K562 (cell line): ENCODE data around the gene DNMT1. TPM values are rescaled to one million over a fixed set of nuclear protein-coding genes. Genes with fewer than 3 reads are reported as not detected.

Experiments
- ATAC-seq: fragments of 200-7000 bp; cut with Tn5 transposase; 3 replicates; pipeline ENCODE4 v1.9.1; 2020; ENCODE audit warnings: moderate library complexity
- BruUV-seq: library from RNA; stranded (reverse); fragments of 400-500 nt; replicated peaks from 2 replicates; lab custom pipeline; 2021; lab: Mats Ljungman, UMichigan
- CTCF ChIA-PET: fragments of 300-600 bp; formaldehyde crosslinking; extraction: SDS; loops from one replicate; lab custom pipeline; 2021; ENCODE audit warnings: low intra/inter-chr PET ratio; lab: Yijun Ruan, JAX
- POLR2A ChIA-PET: fragments of 300-600, 350-650 bp; sonication (Branson Sonifier 250); formaldehyde crosslinking; extraction: SDS; loops from one replicate; lab custom pipeline; 2021; ENCODE audit warnings: antibody characterized with exemption, inconsistent platforms; lab: Yijun Ruan, JAX
- DNase-seq, 4 experiments: peaks; one replicate each; pipeline versions ENCODE4 v3.0.0 to v3.0.0-alpha.2; 2011 to 2018; ENCODE audit warnings: low spot score in 3 of 4, mixed read lengths in 3 of 4; ENCODE audit errors: extremely low read depth in 1 of 4
- FAIRE-seq: peaks from 2 replicates; lab custom pipeline; 2011; peaks lifted over from hg19 to GRCh38; lab: Jason Lieb, UNC
- H2AFZ ChIP-seq: 2 replicates; pipeline ENCODE4 v1.6.0; 2011; ENCODE audit warnings: low read depth, low read length, control low read depth, inconsistent platforms
- H3K27ac ChIP-seq: fragments of 200-600 bp; 3 replicates; pipeline ENCODE4 v1.8.0; 2011; ENCODE audit warnings: low read depth, mild to moderate bottlenecking, control low read depth, inconsistent platforms, low read length, moderate library complexity, mixed read lengths; ENCODE audit errors: extremely low read depth
- H3K27me3 ChIP-seq, 2 experiments: fragments of 300-600 bp in 1 of 2; 2 replicates in 1 of 2; 3 replicates in 1 of 2; pipeline versions ENCODE4 v1.6.0 to v1.8.0; 2011; ENCODE audit warnings: inconsistent platforms in 2 of 2, low read length in 2 of 2, mild to moderate bottlenecking in 1 of 2, mixed read lengths in 1 of 2, moderate library complexity in 1 of 2; ENCODE audit not compliant: control insufficient read depth in 2 of 2, insufficient read depth in 2 of 2
- H3K36me3 ChIP-seq: fragments of 300-600 bp; 3 replicates; pipeline ENCODE4 v1.8.0; 2011; ENCODE audit warnings: mild to moderate bottlenecking, low read length, inconsistent platforms; ENCODE audit not compliant: control insufficient read depth, insufficient read depth
- H3K4me1 ChIP-seq, 2 experiments: fragments of 200-600 bp in 1 of 2; replicated peaks in 1 of 2; 2 replicates in 1 of 2; 3 replicates in 1 of 2; pipeline versions ENCODE4 v1.5.1 to v1.8.0; 2011; ENCODE audit warnings: inconsistent platforms in 2 of 2, low read length in 2 of 2, mild to moderate bottlenecking in 1 of 2, mixed read lengths in 1 of 2, moderate library complexity in 1 of 2; ENCODE audit not compliant: control insufficient read depth in 2 of 2, insufficient read depth in 2 of 2
- H3K4me2 ChIP-seq: 2 replicates; pipeline ENCODE4 v1.6.1; 2011; ENCODE audit warnings: low read length, control low read depth, inconsistent platforms, mixed read lengths; ENCODE audit not compliant: insufficient read depth
- H3K4me3 ChIP-seq: fragments of 200-600 bp; sonication (generic), shearing (Covaris generic); 2 replicates; pipeline ENCODE4 v1.5.1; 2016; ENCODE audit warnings: control low read depth, inconsistent platforms
- H3K79me2 ChIP-seq: fragments of 200-600 bp; 3 replicates; pipeline ENCODE4 v1.8.0; 2011; ENCODE audit warnings: low read length, inconsistent platforms; ENCODE audit not compliant: control insufficient read depth, insufficient read depth
- H3K9ac ChIP-seq, 2 experiments: 2 replicates each; pipeline versions ENCODE4 v1.6.0 to v1.6.1; 2011; ENCODE audit warnings: low read depth in 2 of 2, low read length in 2 of 2, control low read depth in 1 of 2, inconsistent platforms in 1 of 2, mild to moderate bottlenecking in 1 of 2, mixed read lengths in 1 of 2; ENCODE audit not compliant: insufficient read depth in 1 of 2
- H3K9me1 ChIP-seq: one replicate; pipeline ENCODE4 v1.6.0; 2011; ENCODE audit warnings: inconsistent platforms, mild to moderate bottlenecking, low read length, moderate library complexity; ENCODE audit not compliant: control insufficient read depth, insufficient read depth
- H3K9me3 ChIP-seq: replicated peaks from 2 replicates; pipeline ENCODE4 v1.5.1; 2011; ENCODE audit warnings: low read depth, low read length, inconsistent platforms; ENCODE audit not compliant: control insufficient read depth, insufficient read depth
- H4K20me1 ChIP-seq: replicated peaks from 2 replicates; pipeline ENCODE4 v1.6.1; 2011; ENCODE audit warnings: low read length, inconsistent platforms, mixed read lengths; ENCODE audit not compliant: control insufficient read depth, insufficient read depth
- NR2C2 ChIP-seq, 2 experiments: fragments of 200-800 bp in 1 of 2; sonication (Bioruptor generic) in 1 of 2; sonication (generic) in 1 of 2; formaldehyde crosslinking in 1 of 2; IDR thresholded peaks; 2 replicates each; pipeline versions ENCODE4 v1.6.1 to v1.8.0; 2016 to 2022; ENCODE audit warnings: mild to moderate bottlenecking in 1 of 2, missing compliant biosample characterization in 1 of 2, missing genetic modification characterization in 1 of 2, missing genetic modification reagents in 1 of 2
- SIN3A ChIP-seq, 2 experiments: fragments of 150-350 bp in 1 of 2; IDR thresholded peaks; 2 replicates each; pipeline ENCODE4 v1.6.1; 2011 to 2016; ENCODE audit warnings: borderline replicate concordance in 2 of 2, low read depth in 2 of 2, low read length in 2 of 2, mild to moderate bottlenecking in 2 of 2, moderate library complexity in 2 of 2; ENCODE audit not compliant: control insufficient read depth in 1 of 2
- SP2 ChIP-seq: IDR thresholded peaks from 2 replicates; pipeline ENCODE4 v1.6.1; 2011; ENCODE audit warnings: mild to moderate bottlenecking, low read depth, low read length, moderate library complexity; ENCODE audit not compliant: poor library complexity, severe bottlenecking; ENCODE audit errors: extremely low read depth
- TGIF2 ChIP-seq: sonication (generic); formaldehyde crosslinking; IDR thresholded peaks from 2 replicates; pipeline ENCODE4 v1.8.1; 2022; ENCODE audit warnings: mild to moderate bottlenecking, missing genetic modification reagents, moderate library complexity
- YY1 ChIP-seq, 3 experiments: IDR thresholded peaks; 2 replicates each; pipeline ENCODE4 v1.6.1; 2011; ENCODE audit warnings: low read length in 2 of 3, mild to moderate bottlenecking in 2 of 3, moderate library complexity in 2 of 3, borderline replicate concordance in 1 of 3, control low read depth in 1 of 3, low read depth in 1 of 3; ENCODE audit not compliant: insufficient read depth in 3 of 3, insufficient replicate concordance in 2 of 3, control insufficient read depth in 1 of 3, insufficient read length in 1 of 3; ENCODE audit errors: extremely low read depth in 1 of 3
- ZFP36 ChIP-seq: fragments of 150-350 bp; IDR thresholded peaks from 2 replicates; pipeline ENCODE4 v1.6.1; 2018; ENCODE audit warnings: low read length, low read depth; ENCODE audit not compliant: partially characterized antibody
- ZNF561 ChIP-seq: fragments of 450-650 bp; formaldehyde crosslinking; conservative IDR thresholded peaks from 2 replicates; pipeline ENCODE4 v1.4.0; 2020; ENCODE audit warnings: mild to moderate bottlenecking, moderate library complexity
- WGBS: fragments of 100-300 bp; shearing (Covaris generic); methylation state at CpG from one replicate; pipeline ENCODE4 v1.1.6; 2016; ENCODE audit warnings: low coverage, mixed read lengths; ENCODE audit not compliant: insufficient coverage; ENCODE audit errors: missing lambda C conversion rate; 5-methylcytosine and 5-hydroxymethylcytosine counted together
- in situ Hi-C: fragments of 300-500 bp; cut with MboI; formaldehyde crosslinking; loops from 4 replicates; pipeline ENCODE4 v1.15.0; 2018; ENCODE audit warnings: inconsistent platforms, mixed read lengths
- intact Hi-C: fragments of 100-400 bp; cut with micrococcal nuclease; formaldehyde crosslinking; loops from 2 replicates; pipeline ENCODE4 v1.14.2; 2022
- polyA plus RNA-seq, 8 experiments: library from polyadenylated mRNA; depleted of rRNA in 4 of 8; stranded (reverse) in 5 of 8; unstranded in 3 of 8; fragments of >200 nt; fragmentation: Nextera tagmentation in 2 of 8; fragmentation: Illumina TruSeq in 1 of 8; extraction: Ambion mirVana in 2 of 8; extraction: Trizol in 1 of 8; gene quantifications; 2 replicates each; pipeline versions ENCODE4 v1.2.1 to v1.2.3, GENCODE V29; 2011 to 2014; ENCODE audit warnings: inconsistent platforms in 1 of 8, missing spikeins in 1 of 8
- total RNA-seq, 7 experiments: library from RNA; depleted of rRNA in 6 of 7; stranded (reverse); fragments of >200 nt in 6 of 7; fragmentation: Illumina TruSeq in 2 of 7; extraction: Trizol in 2 of 7; gene quantifications; 2 replicates each; pipeline versions ENCODE4 v1.2.1 to v1.2.3, GENCODE V29; 2011 to 2021; ENCODE audit warnings: low replicate concordance in 1 of 7
- TF ChIP-seq, protein P1 (sequence below), 2 experiments: fragments of 450-650 bp in 1 of 2; sonication (generic) in 1 of 2; formaldehyde crosslinking in 1 of 2; IDR thresholded peaks in 1 of 2; conservative IDR thresholded peaks in 1 of 2; 2 replicates each; pipeline versions ENCODE4 v1.6.1 to v1.8.1; 2016 to 2023; ENCODE audit warnings: mild to moderate bottlenecking in 2 of 2, moderate library complexity in 2 of 2, inconsistent platforms in 1 of 2, missing genetic modification reagents in 1 of 2
- TF ChIP-seq, protein P2 (sequence below), 2 experiments: fragments of 200-800 bp in 1 of 2; sonication (Bioruptor generic) in 1 of 2; sonication (generic) in 1 of 2; formaldehyde crosslinking in 1 of 2; IDR thresholded peaks in 1 of 2; conservative IDR thresholded peaks in 1 of 2; 2 replicates each; pipeline versions ENCODE4 v1.5.0 to v1.6.1; 2016 to 2020; ENCODE audit warnings: missing compliant biosample characterization in 1 of 2, missing genetic modification characterization in 1 of 2, missing genetic modification reagents in 1 of 2
- TF ChIP-seq, protein P3 (sequence below): sonication (generic); formaldehyde crosslinking; IDR thresholded peaks from 2 replicates; pipeline ENCODE4 v1.8.0; 2022; ENCODE audit warnings: missing genetic modification reagents, mild to moderate bottlenecking, moderate library complexity, borderline replicate concordance
- TF ChIP-seq, protein P4 (sequence below): fragments of 450-650 bp; formaldehyde crosslinking; IDR thresholded peaks from 2 replicates; pipeline ENCODE4 v1.4.0; 2022; ENCODE audit warnings: missing genetic modification characterization

The DNMT1 gene
- total and polyA plus RNA-seq, 9 of the 15 experiments (the other 6 are each of a cell fraction or from before 2014, with no cell fraction given) = 80.1 to 271 (median 121) TPM

DNA sequence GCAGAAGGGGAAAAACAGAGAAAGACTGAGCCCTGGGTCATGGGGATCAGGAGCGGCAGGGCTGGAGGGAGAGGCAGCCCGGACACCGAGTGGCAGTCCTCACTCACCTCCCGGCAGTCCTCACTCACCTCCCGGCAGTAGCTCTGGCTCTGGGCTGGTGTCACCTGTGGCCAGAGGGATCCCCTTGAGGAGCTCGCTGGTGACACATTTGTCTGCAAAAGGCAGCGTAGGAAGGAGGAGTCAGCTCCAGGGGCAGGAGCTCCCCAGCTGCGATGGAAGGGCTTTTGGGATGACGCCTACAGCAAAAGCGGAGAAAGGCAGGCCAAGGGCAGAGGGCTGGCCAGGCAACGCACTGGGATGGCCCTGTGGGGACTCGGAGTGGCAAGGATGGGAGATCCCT, 75.8 kb downstream of the DNMT1 start:
- no peak overlapping the region for H2AFZ ChIP-seq
- H3K79me2 ChIP-seq = peaks cover 15% of the 10 kb centered on the region
- H4K20me1 ChIP-seq = 0 out of 2 replicates have a peak, but pooled peaks cover 5% of the 10 kb centered on the region
- H3K4me3 ChIP-seq = peak overlapping the region; percentile 87
- no peaks in the 10 kb centered on the region for H3K27me3 ChIP-seq
- ATAC-seq (peak; percentile 18), DNase-seq (peak in 1 of 4 experiments; percentile 47), FAIRE-seq (no peak)
- H3K36me3 ChIP-seq = peaks cover 44% of the 10 kb centered on the region; the same call in 2 of the 3 replicates
- TF ChIP-seq ZNF561 (CRISPR knock-in tag) (no peak), SIN3A (IDR thresholded peaks at IDR 0.05; ENCODE audit: borderline replicate concordance in 2 of 2, control insufficient read depth in 1 of 2, low read depth in 2 of 2, low read length in 2 of 2) (0 out of 4 replicates have a peak, but pooled peaks of 1 of the 2 experiments have one; percentile 34), SP2 (peak; percentile 7), NR2C2 (CRISPR knock-in tag; IDR thresholded peaks at IDR 0.05) (no peak), NR2C2 (tag; IDR thresholded peaks at IDR 0.05) (no peak), ZFP36 (no peak), TGIF2 (CRISPR knock-in tag) (peak; percentile 55; the same call in 1 of the 2 replicates), YY1 (IDR thresholded peaks at IDR 0.05; ENCODE audit: borderline replicate concordance in 1 of 3, control insufficient read depth in 1 of 3, extremely low read depth in 1 of 3, insufficient read depth in 3 of 3, insufficient read length in 1 of 3, insufficient replicate concordance in 2 of 3, low read depth in 1 of 3, low read length in 2 of 3) (no peak)
- TF ChIP-seq, protein P1, sequence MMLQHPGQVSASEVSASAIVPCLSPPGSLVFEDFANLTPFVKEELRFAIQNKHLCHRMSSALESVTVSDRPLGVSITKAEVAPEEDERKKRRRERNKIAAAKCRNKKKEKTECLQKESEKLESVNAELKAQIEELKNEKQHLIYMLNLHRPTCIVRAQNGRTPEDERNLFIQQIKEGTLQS (IDR thresholded peaks at IDR 0.05) = no peak
- TF ChIP-seq, protein P1 (CRISPR knock-in tag; conservative IDR thresholded peaks at IDR 0.05) = no peak
- TF ChIP-seq, protein P2, sequence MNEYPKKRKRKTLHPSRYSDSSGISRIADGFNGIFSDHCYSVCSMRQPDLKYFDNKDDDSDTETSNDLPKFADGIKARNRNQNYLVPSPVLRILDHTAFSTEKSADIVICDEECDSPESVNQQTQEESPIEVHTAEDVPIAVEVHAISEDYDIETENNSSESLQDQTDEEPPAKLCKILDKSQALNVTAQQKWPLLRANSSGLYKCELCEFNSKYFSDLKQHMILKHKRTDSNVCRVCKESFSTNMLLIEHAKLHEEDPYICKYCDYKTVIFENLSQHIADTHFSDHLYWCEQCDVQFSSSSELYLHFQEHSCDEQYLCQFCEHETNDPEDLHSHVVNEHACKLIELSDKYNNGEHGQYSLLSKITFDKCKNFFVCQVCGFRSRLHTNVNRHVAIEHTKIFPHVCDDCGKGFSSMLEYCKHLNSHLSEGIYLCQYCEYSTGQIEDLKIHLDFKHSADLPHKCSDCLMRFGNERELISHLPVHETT (CRISPR knock-in tag; conservative IDR thresholded peaks at IDR 0.05 in 1 of 2, IDR thresholded peaks at IDR 0.05 in 1 of 2) = no peak
- TF ChIP-seq, protein P3, sequence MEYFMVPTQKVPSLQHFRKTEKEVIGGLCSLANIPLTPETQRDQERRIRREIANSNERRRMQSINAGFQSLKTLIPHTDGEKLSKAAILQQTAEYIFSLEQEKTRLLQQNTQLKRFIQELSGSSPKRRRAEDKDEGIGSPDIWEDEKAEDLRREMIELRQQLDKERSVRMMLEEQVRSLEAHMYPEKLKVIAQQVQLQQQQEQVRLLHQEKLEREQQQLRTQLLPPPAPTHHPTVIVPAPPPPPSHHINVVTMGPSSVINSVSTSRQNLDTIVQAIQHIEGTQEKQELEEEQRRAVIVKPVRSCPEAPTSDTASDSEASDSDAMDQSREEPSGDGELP (CRISPR knock-in tag) = peak; percentile 44; the same call in 1 of the 2 replicates
- TF ChIP-seq, protein P4, sequence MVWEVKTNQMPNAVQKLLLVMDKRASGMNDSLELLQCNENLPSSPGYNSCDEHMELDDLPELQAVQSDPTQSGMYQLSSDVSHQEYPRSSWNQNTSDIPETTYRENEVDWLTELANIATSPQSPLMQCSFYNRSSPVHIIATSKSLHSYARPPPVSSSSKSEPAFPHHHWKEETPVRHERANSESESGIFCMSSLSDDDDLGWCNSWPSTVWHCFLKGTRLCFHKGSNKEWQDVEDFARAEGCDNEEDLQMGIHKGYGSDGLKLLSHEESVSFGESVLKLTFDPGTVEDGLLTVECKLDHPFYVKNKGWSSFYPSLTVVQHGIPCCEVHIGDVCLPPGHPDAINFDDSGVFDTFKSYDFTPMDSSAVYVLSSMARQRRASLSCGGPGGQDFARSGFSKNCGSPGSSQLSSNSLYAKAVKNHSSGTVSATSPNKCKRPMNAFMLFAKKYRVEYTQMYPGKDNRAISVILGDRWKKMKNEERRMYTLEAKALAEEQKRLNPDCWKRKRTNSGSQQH (CRISPR knock-in tag) = no peak
- no TSS peak for BruUV-seq
- peaks cover 3 to 57% of the 10 kb centered on the region in 2 experiments; a peak in 3 of 5 replicates for H3K4me1 ChIP-seq
- ChIA-PET POLR2A (interaction anchor here (5.8 kb wide), 1 partner anchor 12 kb away, joined by 49 read pairs; the partner anchor contains the start of gene PPAN), CTCF (no interaction called here)
- H3K9ac ChIP-seq = peak overlapping the region; percentile 95 to 96
- H3K4me2 ChIP-seq = peak overlapping the region; percentile 95
- H3K9me1 ChIP-seq = no peaks in the 10 kb centered on the region
- 6% methylated on average over 12 of the region's 12 CpGs for WGBS
- intact Hi-C loops (no loop called here), in situ Hi-C loops (no loop called here)
- H3K9me3 ChIP-seq = no peaks in the 10 kb centered on the region
- peak overlapping the region; percentile 78 for H3K27ac ChIP-seq
